Bronchial epithelial cell (primary cell): ENCODE results near the gene STING1. TPM values are rescaled to one million over a fixed set of nuclear protein-coding genes. Genes with fewer than 3 reads are reported as not detected.

Source experiments
- DNase-seq: peaks from one replicate; pipeline ENCODE4 v3.0.0-alpha.2; 2010; ENCODE audit warnings: low read depth
- FAIRE-seq: peaks from 2 replicates; lab custom pipeline; 2011; peaks lifted over from hg19 to GRCh38; lab: Jason Lieb, UNC
- H3K27me3 ChIP-seq: 2 replicates; pipeline ENCODE4 v1.5.1; 2011; ENCODE audit warnings: low read length; ENCODE audit not compliant: control insufficient read depth, insufficient read depth
- H3K36me3 ChIP-seq: 2 replicates; pipeline ENCODE4 v1.5.1; 2011; ENCODE audit warnings: low read length; ENCODE audit not compliant: control insufficient read depth, insufficient read depth
- H3K4me3 ChIP-seq: 2 replicates; pipeline ENCODE4 v1.5.1; 2011; ENCODE audit warnings: mild to moderate bottlenecking, low read depth, low read length, control low read depth
- total RNA-seq: library from RNA; depleted of rRNA; stranded (reverse); fragments of >200 nt; gene quantifications from 2 replicates; pipeline ENCODE4 v1.2.1, GENCODE V29; 2014
- TF ChIP-seq, protein P1 (sequence below): IDR thresholded peaks from 2 replicates; pipeline ENCODE4 v1.5.1; 2011; ENCODE audit warnings: mild to moderate bottlenecking, moderate library complexity, low read length, control low read depth, inconsistent platforms; ENCODE audit not compliant: insufficient read depth, severe bottlenecking

Gene STING1
- total RNA-seq, 1 donor from 2014 or later = 2.9 TPM

DNA sequence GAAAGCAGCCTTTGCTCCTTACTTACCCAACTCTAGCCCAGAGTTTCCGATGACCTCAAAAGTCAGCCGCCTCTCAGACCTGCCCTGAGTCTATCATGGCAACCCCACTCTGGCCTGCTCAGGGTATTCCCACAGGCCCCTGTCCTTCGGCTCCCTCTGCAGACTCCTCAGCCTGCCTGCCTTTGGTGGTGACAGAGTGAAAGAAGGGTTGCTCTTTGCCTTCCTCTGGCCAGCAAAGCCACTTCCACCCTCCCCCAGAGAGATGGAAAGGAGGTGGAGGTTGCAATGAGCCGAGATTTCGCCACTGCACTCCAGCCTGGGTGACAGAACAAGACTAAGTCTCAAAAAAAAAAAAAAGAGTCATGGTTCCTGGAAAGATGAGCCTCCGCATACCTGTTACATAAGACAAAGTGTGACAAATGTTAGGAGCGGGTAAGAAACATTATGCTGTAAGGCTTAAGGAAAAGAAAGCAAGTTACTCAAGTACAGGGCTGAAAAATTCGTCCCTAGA is 14.1 kb downstream of the STING1 start:
- no peak for DNase-seq
- H3K27me3 ChIP-seq = no peaks in the 10 kb centered on the region
- TF ChIP-seq, protein P1, sequence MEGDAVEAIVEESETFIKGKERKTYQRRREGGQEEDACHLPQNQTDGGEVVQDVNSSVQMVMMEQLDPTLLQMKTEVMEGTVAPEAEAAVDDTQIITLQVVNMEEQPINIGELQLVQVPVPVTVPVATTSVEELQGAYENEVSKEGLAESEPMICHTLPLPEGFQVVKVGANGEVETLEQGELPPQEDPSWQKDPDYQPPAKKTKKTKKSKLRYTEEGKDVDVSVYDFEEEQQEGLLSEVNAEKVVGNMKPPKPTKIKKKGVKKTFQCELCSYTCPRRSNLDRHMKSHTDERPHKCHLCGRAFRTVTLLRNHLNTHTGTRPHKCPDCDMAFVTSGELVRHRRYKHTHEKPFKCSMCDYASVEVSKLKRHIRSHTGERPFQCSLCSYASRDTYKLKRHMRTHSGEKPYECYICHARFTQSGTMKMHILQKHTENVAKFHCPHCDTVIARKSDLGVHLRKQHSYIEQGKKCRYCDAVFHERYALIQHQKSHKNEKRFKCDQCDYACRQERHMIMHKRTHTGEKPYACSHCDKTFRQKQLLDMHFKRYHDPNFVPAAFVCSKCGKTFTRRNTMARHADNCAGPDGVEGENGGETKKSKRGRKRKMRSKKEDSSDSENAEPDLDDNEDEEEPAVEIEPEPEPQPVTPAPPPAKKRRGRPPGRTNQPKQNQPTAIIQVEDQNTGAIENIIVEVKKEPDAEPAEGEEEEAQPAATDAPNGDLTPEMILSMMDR = no peak
- no peak for FAIRE-seq
- no peaks in the 10 kb centered on the region for H3K36me3 ChIP-seq
- H3K4me3 ChIP-seq = no peak overlapping the region

GRCh38 chr5:139462586-139463276 is 19.8 kb downstream of the STING1 start, which contains the start of gene ECSCR:
Gene ECSCR (minus strand): TSS chr5:139462743. CDS start chr5:139462670, 73 bp downstream.
- TF ChIP-seq, protein P1 = no peak
- H3K36me3 ChIP-seq = no peaks in the 10 kb centered on the region
- no peak for FAIRE-seq
- DNase-seq = no peak
- no peak within 1 kb of the TSS for H3K4me3 ChIP-seq
- H3K27me3 ChIP-seq = no peaks in the 10 kb centered on the region

- FAIRE-seq (no peak), DNase-seq (peak; percentile 50)
- Histone ChIP-seq H3K36me3 (no peaks in the 10 kb centered on the region), H3K4me3 (no peak overlapping the region), H3K27me3 (no peaks in the 10 kb centered on the region)
- TF ChIP-seq, protein P1 = no peak
These were observed 20.9 kb downstream of the STING1 start for GRCh38 chr5:139461698-139462097.

DNA sequence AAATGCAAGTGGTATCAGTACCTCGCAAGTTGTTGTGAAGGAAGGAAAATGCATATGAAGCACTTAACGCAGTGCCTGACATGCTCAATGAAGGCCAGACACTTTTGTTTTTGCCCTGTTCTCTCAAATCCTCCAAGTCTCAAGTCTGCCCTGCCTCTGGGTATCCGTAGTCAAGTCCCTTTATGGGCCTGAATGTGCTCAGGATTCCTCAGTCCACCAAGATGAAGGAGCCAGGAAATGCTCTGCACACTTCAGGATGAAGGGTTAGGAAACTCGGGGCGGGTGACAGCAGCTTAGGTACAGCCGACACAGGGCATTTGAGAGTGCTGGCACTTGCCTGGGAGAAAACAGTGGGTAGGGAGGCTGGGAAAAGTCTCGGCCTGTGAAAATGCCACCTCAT is 21.4 kb downstream of the STING1 start:
- TF ChIP-seq, protein P1 = no peak
- FAIRE-seq (no peak), DNase-seq (no peak)
- H3K36me3 ChIP-seq = no peaks in the 10 kb centered on the region
- H3K4me3 ChIP-seq = no peak overlapping the region
- no peaks in the 10 kb centered on the region for H3K27me3 ChIP-seq

DNA sequence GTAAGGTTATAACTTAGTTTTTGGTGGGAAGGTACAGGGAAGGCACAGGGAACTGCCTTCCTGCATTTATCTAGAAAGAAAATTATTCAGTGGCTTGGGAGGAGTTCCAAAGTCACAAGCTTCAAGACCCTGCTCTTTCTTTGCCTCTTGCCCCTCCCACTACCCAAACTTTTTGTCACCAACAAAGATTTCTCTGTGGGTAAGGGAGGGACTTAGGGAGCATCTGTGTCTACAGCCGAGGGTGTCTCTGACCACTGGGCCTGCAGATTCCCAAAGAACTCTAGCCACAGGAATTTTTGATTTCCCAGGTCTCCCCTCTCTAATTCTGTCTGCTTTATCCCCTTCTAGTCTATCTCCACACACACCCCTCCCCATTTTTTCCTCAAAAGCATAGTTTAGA is 22.1 kb downstream of the STING1 start:
- FAIRE-seq (no peak), DNase-seq (no peak)
- Histone ChIP-seq H3K4me3 (no peak overlapping the region), H3K36me3 (no peaks in the 10 kb centered on the region), H3K27me3 (no peaks in the 10 kb centered on the region)
- TF ChIP-seq, protein P1 = no peak
